CD4-positive, alpha-beta T cell (primary cell): ENCODE data around the gene FGF14. TPM values are rescaled to one million over a fixed set of nuclear protein-coding genes. Genes with fewer than 3 reads are reported as not detected.

Source experiments
- ATAC-seq: fragments of 200-7000 bp; cut with Tn5 transposase; one replicate; pipeline ENCODE4 v1.10.0; 2022; ENCODE audit warnings: mild to moderate bottlenecking; ENCODE audit not compliant: poor library complexity
- CTCF ChIA-PET: fragments of 350-600 bp; sonication (Branson Sonifier 250); formaldehyde crosslinking; loops from one replicate; lab custom pipeline; 2021; ENCODE audit warnings: antibody characterized with exemption, inconsistent platforms; lab: Charles Lee
- POLR2A ChIA-PET: fragments of 350-600 bp; sonication (Branson Sonifier 250); formaldehyde crosslinking; loops from one replicate; lab custom pipeline; 2021; ENCODE audit warnings: antibody characterized with exemption, inconsistent platforms; lab: Charles Lee
- DNase-seq, 14 experiments: peaks; one replicate each; pipeline ENCODE4 v3.0.0-alpha.2; 2013 to 2020; ENCODE audit warnings: mixed read lengths in 2 of 14
- H3K27ac ChIP-seq, 2 donors: one replicate each; pipeline versions ENCODE4 v1.5.1 to v1.7.0; 2013; ENCODE audit warnings: low read length in 2 of 2, low read depth in 1 of 2, mild to moderate bottlenecking in 1 of 2
- H3K27me3 ChIP-seq, 2 experiments: 1 replicate in 1 of 2; 2 replicates in 1 of 2; pipeline versions ENCODE4 v1.6.1 to v1.7.0; 2013; ENCODE audit warnings: low read length in 2 of 2, control low read depth in 1 of 2, mild to moderate bottlenecking in 1 of 2, moderate library complexity in 1 of 2; ENCODE audit not compliant: insufficient read depth in 2 of 2, control insufficient read depth in 1 of 2
- H3K36me3 ChIP-seq: one replicate; pipeline ENCODE4 v1.6.1; 2013; ENCODE audit warnings: low read length, control low read depth; ENCODE audit not compliant: insufficient read depth
- H3K4me1 ChIP-seq: one replicate; pipeline ENCODE4 v1.6.1; 2013; ENCODE audit warnings: low read length, control low read depth; ENCODE audit not compliant: insufficient read depth
- H3K4me3 ChIP-seq: one replicate; pipeline ENCODE4 v1.5.1; 2013; ENCODE audit warnings: mild to moderate bottlenecking, low read length, moderate library complexity
- H3K9me3 ChIP-seq, 2 experiments: 1 replicate in 1 of 2; 2 replicates in 1 of 2; pipeline versions ENCODE4 v1.6.1 to v1.7.0; 2013; ENCODE audit warnings: low read length in 2 of 2, mild to moderate bottlenecking in 2 of 2, control low read depth in 1 of 2, moderate library complexity in 1 of 2; ENCODE audit not compliant: control insufficient read depth in 1 of 2, insufficient read depth in 1 of 2
- H3K27ac Mint-ChIP-seq: one replicate; pipeline ENCODE4 v1.8.0; 2020; ENCODE audit warnings: mixed read lengths
- H3K27me3 Mint-ChIP-seq: one replicate; pipeline ENCODE4 v1.8.0; 2021; ENCODE audit warnings: mixed read lengths
- H3K36me3 Mint-ChIP-seq: one replicate; pipeline ENCODE4 v1.8.0; 2021; ENCODE audit warnings: low read depth, mixed read lengths
- H3K4me1 Mint-ChIP-seq: one replicate; pipeline ENCODE4 v1.8.0; 2021; ENCODE audit warnings: low read depth, mixed read lengths
- H3K4me3 Mint-ChIP-seq: one replicate; pipeline ENCODE4 v1.8.0; 2020; ENCODE audit warnings: mild to moderate bottlenecking, mixed read lengths
- H3K9me3 Mint-ChIP-seq: one replicate; pipeline ENCODE4 v1.8.0; 2020; ENCODE audit warnings: mixed read lengths
- CTCF ChIP-seq: fragments of 200-600 bp; IDR thresholded peaks from one replicate; pipeline ENCODE4 v1.8.0; 2022; ENCODE audit warnings: antibody characterized with exemption, mild to moderate bottlenecking
- intact Hi-C, 2 experiments: fragments of 100-400 bp; cut with DNase I in 1 of 2; cut with micrococcal nuclease in 1 of 2; formaldehyde crosslinking; loops; one replicate each; pipeline versions ENCODE4 v1.15.1 to v1.9.0; 2023 to 2025; cut with DNase I, micrococcal nuclease
- total RNA-seq, 174 experiments: library from RNA in 2 of 174; stranded (reverse) in 2 of 174; gene quantifications; one replicate each; pipeline ENCODE4 v1.2.3 and lab custom pipeline; 2021 to 2026

The FGF14 gene
- total RNA-seq, 2 experiments from 2014 or later = not detected

DNA sequence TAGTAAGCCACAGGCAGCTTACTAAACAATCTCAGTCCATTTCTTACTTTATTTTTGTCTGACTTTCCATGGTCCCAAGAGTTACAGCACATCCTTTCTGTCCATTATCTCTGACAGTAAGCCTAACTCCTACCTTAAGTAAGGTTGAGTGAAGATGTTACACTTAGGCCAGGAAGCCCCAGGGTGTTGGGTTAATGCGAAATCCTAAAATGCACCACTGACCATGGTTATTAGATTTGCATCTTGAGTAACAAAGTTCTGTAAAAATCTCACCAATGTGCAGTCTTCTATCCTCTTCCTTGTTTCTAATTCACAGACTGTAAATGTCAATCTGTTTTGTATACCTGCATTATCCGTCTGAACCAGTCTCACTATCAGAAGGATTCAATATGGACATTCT, 462.5 kb downstream of the FGF14 start:
- DNase-seq (no peak), ATAC-seq (no peak)
- Histone ChIP-seq H3K36me3 (no peaks in the 10 kb centered on the region), H3K9me3 (no peaks in the 10 kb centered on the region), H3K4me1 (no peaks in the 10 kb centered on the region), H3K27ac (no peak overlapping the region), H3K4me3 (no peak overlapping the region), H3K27me3 (peaks cover 0 to 4% of the 10 kb centered on the region in 2 experiments)
- POLR2A ChIA-PET = no interaction called here
- Mint-ChIP-seq H3K27me3 (peaks cover 9% of the 10 kb centered on the region), H3K9me3 (no peaks in the 10 kb centered on the region), H3K4me1 (no peaks in the 10 kb centered on the region), H3K36me3 (no peaks in the 10 kb centered on the region), H3K4me3 (no peak overlapping the region), H3K27ac (no peak overlapping the region)
- intact Hi-C loops = no loop called here
- no peak for TF ChIP-seq CTCF
- CTCF ChIA-PET = no interaction called here

DNA sequence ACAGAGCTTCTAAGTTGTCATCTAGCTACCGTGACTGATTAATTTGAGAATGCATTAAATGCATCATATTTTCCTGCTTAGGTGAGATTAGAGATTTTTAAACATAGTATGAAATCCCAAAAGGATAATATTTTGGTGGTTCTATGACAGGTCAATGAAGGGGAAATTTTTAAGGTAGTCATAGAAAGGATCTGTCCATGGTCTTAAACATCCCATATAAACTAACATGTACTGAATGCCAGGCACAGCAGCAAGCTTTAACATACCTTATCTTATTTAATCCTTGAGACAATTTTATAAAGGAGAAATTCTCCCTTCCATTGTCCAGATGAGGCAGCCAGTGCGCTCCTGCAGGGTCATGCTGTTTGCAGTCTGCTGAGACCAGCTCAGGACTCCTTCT, 466.0 kb downstream of the FGF14 start:
- Histone ChIP-seq H3K36me3 (no peaks in the 10 kb centered on the region), H3K9me3 (no peaks in the 10 kb centered on the region), H3K27ac (no peak overlapping the region), H3K4me3 (no peak overlapping the region), H3K4me1 (no peaks in the 10 kb centered on the region), H3K27me3 (peaks cover 0 to 4% of the 10 kb centered on the region in 2 experiments)
- ChIA-PET CTCF (no interaction called here), POLR2A (no interaction called here)
- Mint-ChIP-seq H3K27ac (no peak overlapping the region), H3K4me3 (no peak overlapping the region), H3K27me3 (peaks cover 9% of the 10 kb centered on the region), H3K4me1 (no peaks in the 10 kb centered on the region), H3K9me3 (no peaks in the 10 kb centered on the region), H3K36me3 (no peaks in the 10 kb centered on the region)
- DNase-seq = no peak
- intact Hi-C loops = no loop called here
- TF ChIP-seq CTCF = no peak
- no peak for ATAC-seq

- Histone ChIP-seq H3K4me1 (no peaks in the 10 kb centered on the region), H3K9me3 (no peaks in the 10 kb centered on the region), H3K27ac (no peak overlapping the region), H3K36me3 (no peaks in the 10 kb centered on the region), H3K4me3 (no peak overlapping the region), H3K27me3 (peaks cover 0 to 3% of the 10 kb centered on the region in 2 experiments)
- H3K36me3 Mint-ChIP-seq = no peaks in the 10 kb centered on the region
- H3K27ac Mint-ChIP-seq = no peak overlapping the region
- H3K9me3 Mint-ChIP-seq = no peaks in the 10 kb centered on the region
- H3K27me3 Mint-ChIP-seq = peaks cover 10% of the 10 kb centered on the region
- POLR2A ChIA-PET = no interaction called here
- ATAC-seq = no peak
- DNase-seq = no peak
- intact Hi-C loops = no loop called here
- no peaks in the 10 kb centered on the region for H3K4me1 Mint-ChIP-seq
- CTCF ChIA-PET = no interaction called here
- no peak overlapping the region for H3K4me3 Mint-ChIP-seq
- TF ChIP-seq CTCF = no peak
Measured at GRCh38 chr13:101931186-101931585, 470.7 kb downstream of the FGF14 start.
